RWPE2 (cell line): Measurements from ENCODE around the gene C3orf18.

Source experiments
- ATAC-seq: fragments of 200-7000 bp; cut with Tn5 transposase; 3 replicates; pipeline ENCODE4 v1.9.1; 2021; ENCODE audit warnings: low read depth
- DNase-seq: peaks from one replicate; pipeline ENCODE4 v3.0.0-alpha.2; 2020; ENCODE audit warnings: low spot score
- H3K27ac ChIP-seq: fragments of 450-650 bp; 2 replicates; pipeline ENCODE4 v1.5.1; 2017; ENCODE audit warnings: mild to moderate bottlenecking; ENCODE audit not compliant: poor library complexity, severe bottlenecking
- H3K27me3 ChIP-seq: fragments of 250-450 bp; sonication (Bioruptor Pico); 2 replicates; pipeline ENCODE4 v1.5.1; 2021; ENCODE audit warnings: mild to moderate bottlenecking, moderate library complexity; ENCODE audit not compliant: insufficient read depth, poor library complexity, severe bottlenecking
- H3K36me3 ChIP-seq: fragments of 250-450 bp; sonication (Bioruptor Pico); 2 replicates; pipeline ENCODE4 v1.5.1; 2020; ENCODE audit warnings: low read depth, mild to moderate bottlenecking, moderate library complexity
- H3K4me1 ChIP-seq: fragments of 250-450 bp; sonication (Bioruptor Pico); 2 replicates; pipeline ENCODE4 v1.5.1; 2021; ENCODE audit warnings: mild to moderate bottlenecking, moderate library complexity; ENCODE audit not compliant: insufficient read depth, poor library complexity, severe bottlenecking
- H3K4me3 ChIP-seq: fragments of 250-450 bp; sonication (Bioruptor Pico); 2 replicates; pipeline ENCODE4 v1.5.1; 2021; ENCODE audit warnings: mild to moderate bottlenecking, moderate library complexity; ENCODE audit not compliant: severe bottlenecking
- H3K9me3 ChIP-seq: fragments of 250-450 bp; sonication (Bioruptor Pico); 2 replicates; pipeline ENCODE4 v1.5.1; 2021; ENCODE audit warnings: mild to moderate bottlenecking, moderate library complexity; ENCODE audit not compliant: severe bottlenecking
- CTCF ChIP-seq: fragments of 450-650 bp; IDR thresholded peaks from one replicate; pipeline ENCODE4 v1.5.1; 2017; ENCODE audit warnings: mild to moderate bottlenecking, moderate library complexity; ENCODE audit not compliant: poor library complexity, severe bottlenecking

Gene C3orf18

DNA sequence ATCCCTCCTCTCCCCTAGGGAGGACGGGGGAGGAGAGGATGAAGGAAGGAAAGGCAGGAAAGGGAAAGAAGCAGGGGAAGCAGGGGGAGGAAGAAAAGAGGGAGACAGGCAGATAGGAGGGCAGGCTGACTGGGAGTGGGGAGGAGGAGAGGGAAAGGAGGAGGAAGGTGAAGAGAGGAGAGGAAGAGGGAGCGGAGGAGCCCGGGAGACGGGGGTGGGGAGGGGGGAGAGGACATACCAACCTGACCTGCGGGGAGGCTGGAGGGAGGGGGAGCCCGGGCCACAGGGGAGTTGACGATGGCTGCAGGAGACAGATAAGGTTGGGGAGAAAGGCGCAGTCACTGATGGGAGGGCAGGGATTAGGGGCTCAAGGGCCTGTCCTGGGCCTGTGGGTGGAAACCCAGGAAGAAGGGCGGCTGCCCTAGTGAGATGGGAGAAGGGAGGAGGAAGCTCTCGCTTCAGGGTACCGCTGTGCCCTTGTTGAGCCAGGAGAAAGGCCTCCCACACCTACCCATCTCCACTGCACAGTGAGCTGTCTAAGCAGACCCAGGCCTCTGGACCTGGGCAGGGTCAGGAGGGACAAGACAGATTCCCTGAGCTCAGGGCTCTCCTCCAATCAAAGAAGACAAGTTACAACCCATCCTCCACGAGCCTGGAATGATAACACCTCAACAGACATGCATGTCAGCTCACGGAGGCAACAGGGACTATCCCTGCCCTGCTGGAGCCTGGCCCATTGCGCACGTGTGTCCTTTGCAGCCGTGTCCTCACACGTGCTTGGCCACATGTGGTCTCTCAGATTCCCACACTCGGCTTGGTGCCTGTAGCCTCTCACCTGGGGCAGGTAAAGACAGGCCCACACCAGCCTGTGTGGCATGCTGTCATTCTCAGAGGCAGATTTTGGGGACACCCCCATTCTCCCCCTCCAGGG is 27.9 kb downstream of the C3orf18 start:
- Histone ChIP-seq H3K36me3 (no peaks in the 10 kb centered on the region), H3K27me3 (no peaks in the 10 kb centered on the region), H3K4me1 (no peaks in the 10 kb centered on the region), H3K4me3 (no peak overlapping the region), H3K27ac (no peak overlapping the region), H3K9me3 (no peaks in the 10 kb centered on the region)
- ATAC-seq (no peak; the same call in 2 of the 3 replicates), DNase-seq (no peak)
- no peak for TF ChIP-seq CTCF

DNA sequence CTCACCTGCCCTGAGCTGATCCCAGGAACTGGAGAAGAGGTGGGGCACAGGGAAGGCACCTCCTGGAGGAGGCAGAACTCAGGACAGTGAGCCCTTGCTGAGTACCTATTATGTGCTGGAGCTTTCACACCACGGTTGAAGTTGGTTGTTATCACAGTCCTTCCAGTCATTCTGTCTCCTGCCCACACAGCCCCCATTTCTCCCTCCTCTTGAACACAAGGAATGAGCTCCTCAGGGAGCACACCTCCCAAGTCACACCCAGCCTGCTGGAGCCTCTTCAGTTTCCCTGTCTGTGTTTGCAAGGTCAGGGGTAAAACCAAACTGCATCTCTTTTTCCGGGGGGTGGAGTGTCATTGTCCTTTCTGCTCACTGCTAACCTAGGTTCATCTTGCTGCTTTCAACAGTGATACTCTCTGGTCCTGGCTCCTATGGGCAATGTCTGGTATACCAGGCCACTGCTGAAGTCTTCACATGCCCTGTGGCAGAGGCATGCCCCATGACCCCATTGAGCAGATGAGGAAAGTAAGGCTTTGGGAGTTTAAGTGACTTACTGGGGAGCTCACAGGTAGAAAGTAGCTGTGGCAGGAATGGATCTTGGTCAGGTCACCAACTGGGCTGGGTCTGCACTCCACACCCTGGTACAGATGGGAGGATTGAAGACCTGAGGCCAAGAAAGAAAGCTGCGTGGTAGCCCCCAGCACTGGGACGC is 30.0 kb downstream of the C3orf18 start:
- H3K27ac ChIP-seq: no peak overlapping the region
- TF ChIP-seq CTCF: no peak
- H3K36me3 ChIP-seq: no peaks in the 10 kb centered on the region
- no peaks in the 10 kb centered on the region for H3K4me1 ChIP-seq
- ATAC-seq (no peak), DNase-seq (no peak)
- no peaks in the 10 kb centered on the region for H3K9me3 ChIP-seq
- no peak overlapping the region for H3K4me3 ChIP-seq
- no peaks in the 10 kb centered on the region for H3K27me3 ChIP-seq

DNA sequence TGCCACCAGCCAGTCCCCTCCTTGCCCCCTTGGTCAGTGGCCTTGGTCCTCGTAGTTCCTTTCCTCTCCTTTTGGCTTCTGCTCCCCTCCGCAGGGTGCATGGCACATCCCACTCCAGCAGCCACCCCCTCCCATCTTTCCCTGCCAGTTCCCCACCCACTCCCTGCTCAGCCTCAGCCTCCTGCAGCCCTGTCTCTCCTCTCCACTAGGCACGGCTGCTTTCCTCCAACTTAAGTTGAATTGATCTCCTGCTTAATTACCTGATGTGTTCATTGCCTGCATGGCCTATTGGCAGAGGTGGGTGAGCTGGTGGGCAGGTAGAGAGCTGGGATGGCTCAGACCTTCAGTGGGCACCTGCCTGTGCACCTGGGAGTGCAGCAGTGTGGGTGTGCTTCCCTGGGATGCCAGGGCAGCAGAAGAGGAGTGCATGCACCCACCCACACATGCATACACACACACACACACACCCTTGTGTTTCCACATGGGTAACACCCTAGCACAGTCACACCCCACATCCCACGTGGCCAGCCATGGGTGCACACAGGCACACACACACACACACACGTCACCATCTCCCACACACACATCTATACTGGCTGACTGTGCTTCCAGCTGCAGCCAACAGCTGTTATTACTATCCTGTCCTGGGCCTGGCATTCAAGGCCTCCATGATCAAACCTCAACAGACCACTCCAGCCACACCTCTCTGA is 30.9 kb downstream of the C3orf18 start:
- Histone ChIP-seq H3K36me3 (no peaks in the 10 kb centered on the region), H3K27me3 (no peaks in the 10 kb centered on the region), H3K4me1 (no peaks in the 10 kb centered on the region), H3K27ac (no peak overlapping the region), H3K9me3 (no peaks in the 10 kb centered on the region), H3K4me3 (no peak overlapping the region)
- no peak for TF ChIP-seq CTCF
- DNase-seq: no peak
- ATAC-seq: no peak

- peaks cover 13% of the 10 kb centered on the region for H3K27me3 ChIP-seq
- no peak for DNase-seq
- no peaks in the 10 kb centered on the region for H3K9me3 ChIP-seq
Observed at GRCh38 chr3:50534681-50535330, 32.7 kb downstream of the C3orf18 start.

More at GRCh38 chr3:50534681-50535330, 32.7 kb downstream of the C3orf18 start:
- Histone ChIP-seq H3K36me3 (no peaks in the 10 kb centered on the region), H3K4me3 (no peak overlapping the region), H3K27ac (no peak overlapping the region), H3K4me1 (no peaks in the 10 kb centered on the region)
- TF ChIP-seq CTCF: no peak
- ATAC-seq: no peak
